Activated CD4-positive, alpha-beta T cell treated with anti-CD3 and anti-CD28 coated beads, Interleukin-2, amount 50 U/mL, for 4 hours (primary cell): ENCODE measurements around the gene LRGUK.
"Not testable (repeated sequence)": the region's sequence is repeated elsewhere in the genome, so short reads cannot be mapped to it uniquely, and the experiment has no call there.

ENCODE experiments used
- DNase-seq, 2 experiments: peaks; one replicate each; pipeline ENCODE4 v3.0.0-alpha.2; 2020

LRGUK gene

DNA sequence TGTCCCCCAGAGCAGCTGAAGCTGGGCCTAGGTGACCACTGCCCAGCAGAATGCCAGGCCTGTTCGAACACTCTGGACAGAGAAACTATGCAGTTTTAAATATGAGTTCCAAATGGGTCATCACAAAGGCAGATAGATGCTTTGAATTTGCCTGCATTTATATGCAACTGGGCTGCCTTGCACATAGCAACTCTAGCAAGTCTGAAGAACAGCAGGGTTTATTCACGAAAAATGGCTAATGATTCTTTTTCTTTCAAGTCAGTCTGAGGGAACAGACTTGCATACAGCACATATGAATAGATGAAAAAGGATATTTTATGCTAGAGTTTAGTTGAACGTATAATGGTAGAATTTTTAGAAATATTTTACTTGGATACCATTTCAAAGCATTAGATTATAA is 121.1 kb downstream of the LRGUK start:
- no peak for DNase-seq

DNA sequence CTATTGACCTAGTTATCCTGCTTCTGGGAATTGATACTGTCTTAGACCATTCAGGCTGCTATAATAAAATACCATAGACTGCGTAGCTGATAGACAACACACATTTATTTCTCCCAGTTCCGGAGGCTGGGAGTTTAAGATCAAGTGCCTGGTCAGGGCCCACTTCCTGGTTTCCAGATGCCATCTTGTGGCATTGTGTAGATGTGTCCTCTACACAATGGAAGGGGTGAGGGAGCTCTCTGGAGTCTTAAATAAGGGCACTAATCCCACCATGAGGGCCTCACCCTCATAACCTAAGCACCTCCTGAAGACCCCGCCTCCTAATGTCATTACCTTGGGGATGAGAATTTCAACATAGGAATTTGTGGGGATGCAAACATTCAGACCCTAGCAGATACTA is 127.2 kb downstream of the LRGUK start:
- DNase-seq = no peak

DNA sequence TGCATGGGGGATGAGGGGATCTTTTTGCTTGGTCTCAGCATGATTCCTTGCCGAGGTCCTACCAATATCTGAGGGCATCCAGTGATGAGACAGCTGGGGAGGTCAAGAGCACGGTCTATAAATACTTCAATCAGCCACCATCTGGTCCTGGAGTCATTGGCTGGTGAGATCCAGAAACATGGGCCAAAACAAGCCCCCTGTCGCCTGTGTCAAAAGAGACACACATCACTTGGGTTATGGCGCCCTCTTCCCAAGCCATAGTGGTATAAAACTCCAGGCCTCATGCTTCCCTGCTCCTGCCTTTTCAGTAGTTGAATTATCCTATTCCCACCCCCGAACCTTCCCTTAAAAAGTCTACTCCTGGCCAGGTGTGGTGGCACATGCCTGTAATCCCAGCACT is 128.7 kb downstream of the LRGUK start:
- no peak for DNase-seq

DNA sequence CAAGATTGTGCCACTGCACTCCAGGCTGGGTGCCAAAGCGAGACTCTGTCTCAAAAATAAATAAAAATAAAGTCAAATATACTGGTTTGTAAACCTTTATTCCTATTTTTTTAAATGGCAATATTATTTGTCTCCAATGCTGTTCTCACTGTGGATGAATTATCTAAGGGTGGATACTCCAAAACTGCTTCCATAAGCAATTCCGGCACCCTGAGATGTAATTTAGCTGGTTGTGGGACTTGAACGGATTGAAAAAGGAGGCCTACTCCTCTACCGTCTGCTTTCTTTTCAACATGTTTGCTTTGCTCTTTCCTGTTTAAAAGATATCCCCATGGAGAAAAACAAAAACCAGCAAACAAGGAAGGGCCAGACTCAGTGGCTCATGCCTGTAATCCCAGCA is 135.2 kb downstream of the LRGUK start:
- no peak for DNase-seq

DNA sequence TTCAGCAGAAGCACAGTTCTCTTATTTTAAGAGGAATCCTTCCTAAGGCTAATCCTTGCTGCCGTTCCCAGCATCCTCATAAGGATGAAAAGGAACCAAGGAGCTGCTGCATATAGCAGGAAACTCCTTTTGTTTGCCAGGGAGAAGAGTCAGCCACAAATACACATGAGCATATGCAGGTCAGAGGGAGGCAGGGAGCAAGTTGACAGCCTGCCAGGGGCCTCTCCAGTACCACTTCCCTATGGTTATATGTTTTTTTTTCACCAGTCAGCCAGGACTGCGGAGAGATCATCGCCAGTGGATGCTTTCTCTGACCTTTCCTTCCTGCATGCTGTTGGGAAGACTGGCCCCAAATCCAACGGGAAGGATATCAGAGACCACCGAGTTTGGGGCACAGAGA is 149.8 kb downstream of the LRGUK start:
- DNase-seq = no peak

DNA sequence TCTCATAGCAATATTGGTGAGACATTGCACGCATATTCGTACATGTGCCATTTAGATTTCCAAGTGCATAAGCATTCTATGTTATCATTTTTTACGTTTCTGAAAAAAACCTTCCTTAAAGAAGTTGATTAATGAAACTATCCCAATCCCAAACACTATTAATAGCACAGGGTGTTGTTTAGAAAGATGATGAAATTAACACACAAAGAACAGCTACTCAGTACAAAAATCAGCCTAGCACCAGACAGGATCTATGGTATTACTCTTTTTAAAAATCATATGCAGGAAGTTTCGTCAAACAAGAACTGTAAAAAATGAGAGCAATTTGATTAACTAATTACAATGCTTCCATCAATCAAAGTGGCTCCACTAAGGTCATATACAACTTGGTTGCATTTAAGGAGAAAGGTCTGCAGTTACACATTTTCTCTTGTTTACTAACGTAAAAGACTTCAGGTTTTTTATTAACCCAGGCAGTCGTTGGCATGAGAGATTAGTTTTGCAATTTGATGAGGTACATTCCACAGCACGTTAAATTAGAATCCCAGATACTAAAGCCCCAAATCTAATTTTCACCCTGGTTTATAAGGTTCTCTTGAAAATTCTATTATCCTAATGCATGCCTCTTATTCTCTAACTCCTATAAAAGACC is 151.5 kb downstream of the LRGUK start:
- DNase-seq = no peak

DNA sequence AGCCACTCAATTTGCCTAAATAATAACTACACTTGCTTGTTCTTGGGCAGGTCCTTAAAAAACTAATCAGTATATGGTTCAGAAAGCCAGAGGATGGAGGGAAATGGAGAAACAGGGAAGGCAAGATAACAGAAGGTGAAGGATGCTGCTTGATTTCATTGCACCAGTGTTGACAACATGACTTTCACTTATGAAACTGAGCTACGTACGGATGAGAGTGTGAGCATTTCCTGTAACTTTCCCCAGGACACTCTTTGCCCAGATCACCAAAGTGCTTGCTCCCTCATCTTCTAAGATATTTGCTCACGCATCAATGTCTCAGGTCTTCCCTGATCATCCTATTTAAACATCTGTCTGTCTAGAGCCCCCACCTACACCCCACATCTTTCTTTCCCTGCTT is 152.2 kb downstream of the LRGUK start:
- no peak for DNase-seq

DNA sequence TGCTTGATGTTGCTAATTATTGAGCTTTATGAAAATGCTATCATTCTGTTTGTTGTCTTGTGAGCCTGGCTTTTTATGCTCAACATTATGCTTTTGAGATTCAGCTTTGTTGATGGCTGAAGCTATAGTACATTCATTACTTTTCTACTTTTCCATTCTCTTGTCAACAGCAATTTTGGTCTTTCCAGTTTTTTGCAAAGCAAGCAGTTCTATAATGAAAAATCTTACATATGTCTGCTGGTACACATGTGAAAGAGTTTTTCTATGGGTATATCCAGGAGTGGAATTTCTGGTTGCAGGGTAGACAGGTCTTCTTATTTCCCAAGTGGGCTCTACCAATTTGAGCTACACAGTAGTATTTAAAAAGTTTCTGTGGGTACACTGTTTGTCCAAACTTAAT is 152.8 kb downstream of the LRGUK start:
- DNase-seq = no peak

DNA sequence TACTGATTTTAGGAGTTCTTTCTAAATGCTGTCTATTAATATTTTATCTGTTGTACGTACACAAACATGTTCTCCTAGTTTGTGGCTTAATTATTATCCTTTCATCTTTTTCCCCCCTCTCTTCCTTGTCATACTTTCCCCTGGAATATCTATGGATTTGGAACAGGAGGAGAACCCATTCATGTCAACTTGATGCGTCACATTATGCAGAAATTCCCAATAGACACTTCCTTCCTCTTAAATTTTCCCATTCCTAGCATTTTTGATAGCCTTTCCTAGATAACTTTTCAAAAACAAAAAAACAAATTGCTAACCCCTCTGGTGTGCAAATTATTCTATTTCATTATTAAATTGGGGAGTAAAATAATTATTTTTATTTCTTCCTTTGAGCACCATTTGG is 153.4 kb downstream of the LRGUK start:
- DNase-seq = no peak

DNA sequence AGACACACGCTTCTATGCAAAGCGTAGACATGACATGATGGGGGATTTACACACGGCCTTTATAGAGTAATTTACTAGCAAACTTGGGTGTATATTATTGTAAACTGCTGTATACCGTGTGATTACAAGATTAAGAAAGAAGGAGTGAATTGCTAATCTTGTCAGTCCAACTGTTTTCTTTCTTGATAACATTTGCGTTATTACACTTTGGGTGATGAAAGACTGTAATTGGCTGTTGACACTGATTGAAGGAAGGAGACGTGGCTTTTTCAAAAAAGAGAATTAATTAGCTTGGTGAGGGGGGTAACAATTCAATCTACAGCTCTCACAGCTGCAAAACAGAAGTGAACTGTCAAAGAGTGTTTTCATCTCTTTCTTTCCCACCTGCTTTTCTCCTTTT is 156.9 kb downstream of the LRGUK start:
- no peak for DNase-seq

DNA sequence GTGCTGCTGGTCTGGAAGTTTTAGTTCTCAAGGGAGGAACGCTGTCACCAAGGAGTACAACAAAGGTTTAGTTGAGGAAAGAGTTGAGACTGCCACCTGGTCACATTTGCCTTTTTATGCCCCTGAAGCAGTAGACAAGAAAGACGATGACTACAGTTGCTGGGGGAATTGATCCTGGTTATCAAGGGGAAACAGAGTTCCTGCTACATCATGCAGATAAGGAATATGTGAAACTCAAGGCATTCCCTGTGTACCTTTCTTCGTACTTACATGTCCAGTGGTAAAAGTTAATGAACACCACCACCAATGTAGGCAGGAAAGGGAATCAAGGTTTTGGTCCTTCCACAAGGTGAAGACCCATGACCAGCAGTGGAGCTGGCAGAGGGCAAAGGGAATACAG is 157.8 kb downstream of the LRGUK start:
- no peak for DNase-seq

DNA sequence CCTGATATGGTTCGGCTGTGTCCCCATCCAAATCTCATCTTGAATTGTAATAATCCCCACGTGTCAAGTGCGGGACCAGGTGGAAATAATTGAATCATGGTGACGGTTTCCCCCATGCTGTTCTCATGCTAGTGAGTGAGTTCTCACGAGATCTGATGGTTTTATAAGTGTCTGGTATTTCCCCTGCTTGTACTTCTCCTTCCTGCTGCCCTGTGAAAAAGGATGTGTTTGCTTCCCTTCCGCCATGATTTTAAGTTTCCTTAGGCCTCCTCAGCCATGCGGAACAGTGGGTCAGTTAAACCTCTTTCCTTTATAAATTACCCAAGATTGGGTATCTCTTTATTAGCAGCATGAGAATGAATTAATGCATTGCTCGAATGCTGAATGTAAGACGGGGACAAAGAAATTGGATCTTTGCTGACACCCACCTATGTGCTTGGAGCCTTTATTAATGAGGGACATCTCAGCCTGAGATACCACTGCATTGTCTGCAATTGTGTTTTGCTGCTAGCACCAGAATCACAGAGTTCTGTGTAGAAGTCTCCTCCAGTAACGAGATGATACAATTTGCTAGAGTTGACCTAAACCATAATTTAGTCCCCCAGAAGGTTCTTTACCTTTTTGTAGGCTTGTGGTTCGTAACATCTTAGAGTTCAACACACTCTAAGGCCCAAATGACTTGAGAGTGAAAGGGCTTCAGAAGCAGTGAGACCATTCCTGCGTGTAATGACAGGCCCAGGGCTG is 160.9 kb downstream of the LRGUK start:
- no peak for DNase-seq

DNA sequence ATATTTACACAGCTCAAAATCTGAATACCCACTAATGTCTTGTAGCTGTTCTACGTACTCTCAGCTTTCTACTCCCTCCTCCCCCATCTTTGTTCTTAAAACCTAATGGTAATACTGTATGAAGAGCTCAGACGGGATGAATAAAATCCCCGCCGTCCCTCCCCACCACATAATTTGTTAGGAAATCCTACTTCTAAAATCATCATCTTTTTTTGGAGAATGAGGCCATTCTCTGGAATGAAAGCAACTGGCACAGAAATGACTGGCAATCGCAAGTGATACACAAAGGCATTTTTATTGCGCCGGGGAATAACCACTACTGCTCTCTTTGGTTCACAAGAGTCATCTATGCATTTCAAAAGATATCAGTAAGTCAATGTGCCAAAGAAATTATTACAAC is 162.3 kb downstream of the LRGUK start:
- no peak for DNase-seq

DNA sequence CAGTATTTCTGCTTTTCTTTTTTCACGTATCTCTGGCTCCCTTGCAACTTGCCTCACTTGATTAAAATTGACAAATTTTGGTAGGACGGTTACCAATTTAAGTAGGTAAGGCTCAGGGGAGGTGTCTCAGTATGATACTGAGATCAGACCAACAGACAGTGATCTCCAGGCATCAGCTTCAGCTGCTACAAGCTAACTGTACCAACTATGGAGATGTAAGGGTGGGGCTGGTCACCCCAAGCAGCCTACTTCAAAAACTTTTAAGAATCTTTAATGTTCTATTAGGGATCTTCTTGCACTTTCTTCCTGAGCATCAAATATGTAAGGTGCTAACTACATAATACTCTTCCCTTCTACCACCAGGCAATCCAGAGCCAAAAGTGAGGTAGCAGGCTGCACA is 162.7 kb downstream of the LRGUK start:
- no peak for DNase-seq

DNA sequence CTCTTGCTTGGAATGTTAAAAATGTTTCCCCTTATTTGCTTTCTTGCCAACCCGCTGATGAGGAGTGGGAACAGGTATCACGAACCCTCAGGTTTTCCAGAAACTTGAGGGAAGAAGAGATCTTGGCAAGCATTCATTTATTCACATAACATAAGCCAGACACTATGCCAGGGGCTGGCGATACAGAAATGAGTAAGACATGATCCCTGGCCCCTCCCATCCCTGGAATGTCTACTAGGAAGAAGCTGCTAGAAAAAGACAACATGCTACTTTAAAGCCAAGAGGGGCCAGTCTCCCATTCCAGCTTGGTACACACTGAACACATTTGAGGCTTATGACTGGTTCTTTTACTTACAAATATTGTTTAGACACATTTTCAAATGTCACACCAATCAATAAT is 163.1 kb downstream of the LRGUK start:
- no peak for DNase-seq

DNA sequence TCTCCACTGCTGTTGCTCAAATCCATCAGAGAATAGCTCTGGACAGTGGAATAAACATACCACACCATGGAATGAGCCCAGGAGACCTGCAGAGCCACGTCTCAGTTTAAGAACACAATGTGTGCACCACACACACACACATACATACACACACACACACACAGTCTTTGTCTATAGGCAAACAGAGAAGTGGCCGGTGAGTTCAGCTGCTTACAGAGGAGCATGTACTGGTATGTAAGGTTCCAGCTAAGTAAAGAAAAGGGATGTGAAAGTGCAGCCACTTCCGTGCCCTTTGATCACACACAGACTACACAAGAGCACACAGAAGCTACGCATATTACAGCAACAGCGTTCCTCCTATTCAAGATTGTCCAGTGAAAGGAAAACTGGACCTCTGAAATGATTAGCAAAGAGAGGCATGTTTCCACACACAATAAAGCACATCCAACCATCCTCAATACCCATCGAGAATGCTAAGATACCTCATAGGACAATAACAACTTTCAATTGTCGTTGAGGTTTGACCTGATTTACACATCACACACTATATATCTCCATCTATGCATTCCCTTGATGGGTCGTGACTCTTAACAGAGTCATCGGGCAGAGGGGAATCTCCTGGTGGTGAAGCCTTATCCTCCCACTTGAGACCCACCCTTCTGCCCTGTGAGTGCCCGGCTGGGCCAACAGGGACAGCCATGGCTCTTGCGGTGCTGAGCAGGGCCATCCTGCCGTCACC is 166.0 kb downstream of the LRGUK start:
- DNase-seq = no peak

DNA sequence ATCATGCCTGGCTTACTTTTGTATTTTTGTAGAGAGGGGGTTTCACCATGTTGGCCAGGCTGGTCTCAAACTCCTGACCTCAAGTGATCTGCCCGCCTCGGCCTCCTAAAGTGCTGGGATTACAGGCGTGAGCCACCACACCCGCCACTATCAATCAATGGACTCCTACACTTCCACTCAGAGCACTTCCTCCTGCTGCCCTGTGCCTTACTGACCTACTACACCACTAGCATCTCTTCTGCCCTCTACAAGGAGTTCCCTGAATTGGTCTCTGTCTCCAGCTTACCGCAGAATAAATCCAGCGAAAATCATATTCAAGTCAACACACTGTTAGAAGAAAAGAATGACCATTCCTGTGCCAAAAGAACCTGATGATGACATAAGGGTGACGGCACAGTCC is 168.8 kb downstream of the LRGUK start:
- not testable (repeated sequence) for DNase-seq

DNA sequence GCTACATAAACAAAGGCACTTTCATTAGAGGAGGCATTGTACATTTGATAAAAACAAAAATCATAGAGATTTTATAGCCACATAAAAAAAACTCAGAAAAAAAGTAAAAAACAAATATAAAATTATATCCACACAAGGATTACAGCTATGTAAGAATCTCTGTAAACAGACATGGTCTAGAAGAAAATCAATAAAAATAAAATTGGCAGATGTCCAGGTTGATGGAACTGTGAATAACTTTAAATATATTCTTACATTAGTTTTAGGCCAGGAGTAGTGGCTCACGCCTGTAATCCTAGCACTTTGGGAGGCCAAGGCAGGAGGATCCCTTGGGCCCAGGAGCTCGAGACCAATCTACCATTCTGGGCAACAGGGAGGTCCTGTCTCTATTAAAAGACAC is 170.3 kb downstream of the LRGUK start:
- DNase-seq = no peak

DNA sequence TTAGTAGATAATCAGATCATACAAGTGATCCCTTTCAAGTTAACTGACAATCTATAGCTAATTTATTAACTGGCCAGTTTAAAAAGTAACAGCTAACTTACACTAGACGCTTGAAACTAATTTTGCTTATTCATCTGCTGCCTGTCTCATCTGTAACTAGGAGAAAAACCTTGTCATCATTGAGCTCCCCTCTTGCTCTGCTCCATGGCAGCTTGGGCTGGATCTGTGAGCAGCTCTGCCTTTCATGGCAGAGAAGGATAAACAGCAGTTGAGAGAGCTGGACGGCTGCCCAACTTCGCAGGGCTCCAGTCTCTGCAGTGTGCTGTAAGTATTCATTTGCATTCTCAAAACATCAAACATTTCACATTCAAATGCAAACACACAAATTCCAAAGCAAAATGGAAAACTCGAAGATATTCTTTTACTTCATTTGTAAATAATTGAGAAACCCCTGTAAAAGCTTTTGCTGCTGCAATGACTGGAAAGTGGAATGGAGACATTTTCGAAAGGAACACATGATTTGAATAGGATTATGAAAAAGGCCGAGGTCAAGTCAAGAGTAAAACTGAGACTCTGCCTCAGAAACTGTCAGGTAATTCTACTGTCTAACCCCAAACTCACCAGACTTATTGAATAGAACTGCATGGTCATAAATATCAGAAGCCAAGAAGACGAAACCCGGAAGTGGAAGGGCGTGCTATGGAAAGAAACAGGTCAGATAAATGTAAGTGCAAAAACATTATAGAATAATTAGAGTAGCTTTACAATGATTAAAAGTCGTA is 172.0 kb downstream of the LRGUK start:
- DNase-seq = no peak

DNA sequence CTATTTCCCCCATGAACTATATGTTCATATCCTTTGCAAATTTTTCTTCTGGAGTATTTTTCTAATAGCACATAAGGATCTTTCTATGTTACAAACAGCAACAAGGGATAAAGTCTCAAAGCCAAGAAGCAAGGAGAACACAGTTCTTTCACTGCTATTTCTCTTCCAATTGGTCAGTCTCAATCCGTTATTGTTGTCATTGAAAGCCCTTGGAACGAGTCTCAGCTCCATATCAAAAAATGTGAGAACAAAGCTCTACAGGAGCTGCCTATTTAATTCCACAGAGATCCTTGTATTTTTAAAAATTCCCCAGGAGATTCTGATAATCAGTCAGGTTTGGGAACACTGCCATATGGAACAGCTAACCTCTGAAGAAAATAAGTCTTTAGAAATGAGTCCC is 173.8 kb downstream of the LRGUK start:
- DNase-seq = no peak

DNA sequence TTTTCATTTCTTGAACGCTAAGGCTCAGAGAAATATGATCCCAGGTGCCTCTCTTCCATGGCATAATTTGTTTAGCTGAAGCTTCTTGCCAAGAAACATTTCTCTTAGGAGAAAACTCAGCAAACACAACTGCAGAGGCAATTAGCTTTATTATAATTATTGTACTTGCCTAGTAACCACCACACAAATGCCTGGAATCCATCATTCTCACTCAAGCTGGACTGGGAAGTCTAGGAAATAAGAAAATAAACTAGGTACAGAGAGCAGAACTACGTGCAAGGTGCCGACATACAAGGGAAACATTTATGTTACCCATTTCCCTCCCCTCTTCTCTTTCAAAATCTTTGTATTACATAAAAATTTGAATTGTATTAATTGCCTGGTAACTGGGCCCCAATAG is 174.5 kb downstream of the LRGUK start:
- no peak for DNase-seq

DNA sequence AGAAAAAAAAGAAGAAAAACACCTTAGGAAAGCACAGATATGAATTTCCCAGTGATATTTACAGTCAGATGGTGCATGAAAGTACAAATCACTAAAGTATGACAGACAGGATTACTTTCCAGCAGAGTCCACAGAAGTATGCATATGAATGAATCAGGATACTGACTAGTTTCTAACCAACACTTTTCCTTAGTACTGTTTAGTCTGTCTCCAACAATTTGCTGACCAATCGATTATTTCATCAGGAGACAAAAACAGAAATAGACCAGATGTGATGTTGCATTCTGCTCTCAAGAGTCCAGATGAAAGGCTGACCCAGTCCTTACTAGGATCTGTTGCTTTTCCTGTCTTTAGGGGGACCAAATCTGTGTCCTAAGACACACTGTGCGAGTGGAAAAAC is 175.0 kb downstream of the LRGUK start:
- no peak for DNase-seq

DNA sequence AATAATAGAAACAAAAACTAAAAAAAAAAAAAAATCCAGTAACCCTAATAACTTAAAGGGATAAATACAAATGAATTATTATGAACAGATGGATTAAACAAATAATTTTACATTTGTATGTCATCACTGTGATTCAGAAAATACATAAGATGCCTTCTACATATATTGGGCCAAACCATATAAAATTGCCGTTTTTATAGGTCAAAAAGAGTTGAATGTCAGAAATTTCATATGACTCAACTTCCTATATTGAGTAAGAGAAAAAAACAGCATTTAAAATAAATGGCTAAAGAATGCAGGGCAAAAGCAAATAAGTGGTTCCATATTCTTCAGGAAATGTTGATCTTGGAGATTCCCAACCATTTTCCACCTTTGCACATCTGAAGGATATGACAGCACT is 180.2 kb downstream of the LRGUK start:
- DNase-seq = no peak

DNA sequence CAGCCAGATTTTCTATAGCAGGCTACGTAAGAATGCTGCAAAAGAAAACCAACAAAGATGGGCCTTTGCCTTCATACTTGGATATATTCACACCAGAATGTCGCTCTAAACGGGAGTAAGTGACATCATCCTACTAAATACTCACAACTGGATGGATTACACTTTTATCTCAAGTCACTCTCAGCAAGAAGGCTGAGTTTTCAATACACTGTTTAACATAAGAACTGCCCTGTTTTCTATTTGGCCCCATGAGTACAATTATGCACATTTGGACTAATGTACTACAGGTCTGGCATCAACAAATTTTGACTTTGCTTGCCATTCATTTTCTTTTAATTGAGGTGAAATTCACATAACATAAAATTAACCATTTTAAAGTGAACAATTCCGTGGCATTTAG is 181.4 kb downstream of the LRGUK start:
- DNase-seq = no peak
